ENCODE results near the gene CCDC92.

- TF ChIP-seq MYC (CRISPR knock-in tag; IDR thresholded peaks at IDR 0.05; ENCODE audit: borderline replicate concordance): no peak
- no peak for TF ChIP-seq RBAK (CRISPR knock-in tag; IDR thresholded peaks at IDR 0.05)
- no peak for TF ChIP-seq CTCF (CRISPR knock-in tag; IDR thresholded peaks at IDR 0.05)
- no peak for TF ChIP-seq TMF1 (CRISPR knock-in tag; IDR thresholded peaks at IDR 0.05; ENCODE audit: low read depth)
- no peak for TF ChIP-seq FOXC1 (CRISPR knock-in tag; IDR thresholded peaks at IDR 0.05; ENCODE audit: borderline replicate concordance)
- TF ChIP-seq SP1 (IDR thresholded peaks at IDR 0.05): no peak
- TF ChIP-seq SP1 (CRISPR knock-in tag; IDR thresholded peaks at IDR 0.05): no peak
- no peak for TF ChIP-seq SMC3 (IDR thresholded peaks at IDR 0.05; ENCODE audit: low read length)
- TF ChIP-seq, protein P1, sequence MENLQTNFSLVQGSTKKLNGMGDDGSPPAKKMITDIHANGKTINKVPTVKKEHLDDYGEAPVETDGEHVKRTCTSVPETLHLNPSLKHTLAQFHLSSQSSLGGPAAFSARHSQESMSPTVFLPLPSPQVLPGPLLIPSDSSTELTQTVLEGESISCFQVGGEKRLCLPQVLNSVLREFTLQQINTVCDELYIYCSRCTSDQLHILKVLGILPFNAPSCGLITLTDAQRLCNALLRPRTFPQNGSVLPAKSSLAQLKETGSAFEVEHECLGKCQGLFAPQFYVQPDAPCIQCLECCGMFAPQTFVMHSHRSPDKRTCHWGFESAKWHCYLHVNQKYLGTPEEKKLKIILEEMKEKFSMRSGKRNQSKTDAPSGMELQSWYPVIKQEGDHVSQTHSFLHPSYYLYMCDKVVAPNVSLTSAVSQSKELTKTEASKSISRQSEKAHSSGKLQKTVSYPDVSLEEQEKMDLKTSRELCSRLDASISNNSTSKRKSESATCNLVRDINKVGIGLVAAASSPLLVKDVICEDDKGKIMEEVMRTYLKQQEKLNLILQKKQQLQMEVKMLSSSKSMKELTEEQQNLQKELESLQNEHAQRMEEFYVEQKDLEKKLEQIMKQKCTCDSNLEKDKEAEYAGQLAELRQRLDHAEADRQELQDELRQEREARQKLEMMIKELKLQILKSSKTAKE (CRISPR knock-in tag; IDR thresholded peaks at IDR 0.05; ENCODE audit: borderline replicate concordance): no peak
- TF ChIP-seq RAD21 (CRISPR knock-in tag; IDR thresholded peaks at IDR 0.05): no peak
- TF ChIP-seq, protein P2, sequence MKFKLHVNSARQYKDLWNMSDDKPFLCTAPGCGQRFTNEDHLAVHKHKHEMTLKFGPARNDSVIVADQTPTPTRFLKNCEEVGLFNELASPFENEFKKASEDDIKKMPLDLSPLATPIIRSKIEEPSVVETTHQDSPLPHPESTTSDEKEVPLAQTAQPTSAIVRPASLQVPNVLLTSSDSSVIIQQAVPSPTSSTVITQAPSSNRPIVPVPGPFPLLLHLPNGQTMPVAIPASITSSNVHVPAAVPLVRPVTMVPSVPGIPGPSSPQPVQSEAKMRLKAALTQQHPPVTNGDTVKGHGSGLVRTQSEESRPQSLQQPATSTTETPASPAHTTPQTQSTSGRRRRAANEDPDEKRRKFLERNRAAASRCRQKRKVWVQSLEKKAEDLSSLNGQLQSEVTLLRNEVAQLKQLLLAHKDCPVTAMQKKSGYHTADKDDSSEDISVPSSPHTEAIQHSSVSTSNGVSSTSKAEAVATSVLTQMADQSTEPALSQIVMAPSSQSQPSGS (CRISPR knock-in tag; IDR thresholded peaks at IDR 0.05): no peak
- TF ChIP-seq NFIB (CRISPR knock-in tag; IDR thresholded peaks at IDR 0.05; ENCODE audit: borderline replicate concordance): no peak
- no peak for TF ChIP-seq ZNF777 (CRISPR knock-in tag; IDR thresholded peaks at IDR 0.05)
Measured at GRCh38 chr12:124009781-124010180, 37.1 kb upstream of the CCDC92 start.

Data from HepG2 (cell line).